NT2/D1 (cell line): ENCODE results near the gene SIAH3.

Experiments
- DNase-seq: peaks from one replicate; pipeline ENCODE4 v3.0.0-alpha.2; 2011; ENCODE audit warnings: low read depth, low spot score
- H3K27me3 ChIP-seq: 2 replicates; pipeline ENCODE4 v1.6.0; 2011; ENCODE audit warnings: mild to moderate bottlenecking; ENCODE audit not compliant: insufficient read length, insufficient read depth
- H3K36me3 ChIP-seq: 2 replicates; pipeline ENCODE4 v1.6.1; 2011; ENCODE audit warnings: mild to moderate bottlenecking, low read length, mixed read lengths; ENCODE audit not compliant: insufficient read depth, insufficient read length
- H3K4me1 ChIP-seq: 2 replicates; pipeline ENCODE4 v1.5.1; 2011; ENCODE audit not compliant: insufficient read depth, insufficient read length
- H3K4me3 ChIP-seq: 2 replicates; pipeline ENCODE4 v1.5.1; 2011; ENCODE audit warnings: low read depth; ENCODE audit not compliant: insufficient read length
- H3K9ac ChIP-seq: 2 replicates; pipeline ENCODE4 v1.6.0; 2011; ENCODE audit warnings: low read depth; ENCODE audit not compliant: insufficient read length
- H3K9me3 ChIP-seq: 2 replicates; pipeline ENCODE4 v1.5.1; 2011; ENCODE audit warnings: mild to moderate bottlenecking, low read length; ENCODE audit not compliant: insufficient read depth
- SUZ12 ChIP-seq: IDR thresholded peaks from 2 replicates; pipeline ENCODE4 v1.6.1; 2011; ENCODE audit not compliant: insufficient read length, insufficient read depth; ENCODE audit errors: extremely low read depth
- YY1 ChIP-seq: IDR thresholded peaks from 2 replicates; pipeline ENCODE4 v1.6.1; 2011; ENCODE audit not compliant: insufficient read length, insufficient read depth
- ZNF274 ChIP-seq: IDR thresholded peaks from 2 replicates; pipeline ENCODE4 v1.6.1; 2011; ENCODE audit warnings: mild to moderate bottlenecking, low read depth, low read length

The SIAH3 gene

GRCh38 chr13:45750566-45750965 is 101.0 kb downstream of the SIAH3 start:
- DNase-seq: no peak
- no peak overlapping the region for H3K4me3 ChIP-seq
- no peaks in the 10 kb centered on the region for H3K9me3 ChIP-seq
- H3K36me3 ChIP-seq: no peaks in the 10 kb centered on the region
- no peak for TF ChIP-seq YY1
- TF ChIP-seq SUZ12: no peak
- TF ChIP-seq ZNF274: no peak
- no peaks in the 10 kb centered on the region for H3K27me3 ChIP-seq
- no peaks in the 10 kb centered on the region for H3K4me1 ChIP-seq
- H3K9ac ChIP-seq: no peak overlapping the region

GRCh38 chr13:45748941-45749759 is 102.4 kb downstream of the SIAH3 start:
- Histone ChIP-seq H3K9me3 (no peaks in the 10 kb centered on the region), H3K9ac (no peak overlapping the region), H3K27me3 (no peaks in the 10 kb centered on the region), H3K4me3 (no peak overlapping the region), H3K36me3 (no peaks in the 10 kb centered on the region), H3K4me1 (no peaks in the 10 kb centered on the region)
- no peak for TF ChIP-seq SUZ12
- TF ChIP-seq YY1: no peak
- TF ChIP-seq ZNF274: no peak
- no peak for DNase-seq

GRCh38 chr13:45747071-45747470 is 104.5 kb downstream of the SIAH3 start:
- Histone ChIP-seq H3K36me3 (no peaks in the 10 kb centered on the region), H3K9ac (no peak overlapping the region), H3K9me3 (no peaks in the 10 kb centered on the region), H3K27me3 (no peaks in the 10 kb centered on the region), H3K4me3 (no peak overlapping the region), H3K4me1 (no peaks in the 10 kb centered on the region)
- DNase-seq: no peak
- TF ChIP-seq YY1: no peak
- TF ChIP-seq SUZ12: no peak
- TF ChIP-seq ZNF274: no peak

GRCh38 chr13:45744979-45745378 is 106.6 kb downstream of the SIAH3 start:
- H3K4me1 ChIP-seq: no peaks in the 10 kb centered on the region
- no peak for DNase-seq
- no peaks in the 10 kb centered on the region for H3K9me3 ChIP-seq
- H3K27me3 ChIP-seq: no peaks in the 10 kb centered on the region
- H3K4me3 ChIP-seq: no peak overlapping the region
- no peak for TF ChIP-seq ZNF274
- TF ChIP-seq SUZ12: no peak
- TF ChIP-seq YY1: no peak
- H3K36me3 ChIP-seq: no peaks in the 10 kb centered on the region
- H3K9ac ChIP-seq: no peak overlapping the region

GRCh38 chr13:45742985-45743384 is 108.6 kb downstream of the SIAH3 start:
- Histone ChIP-seq H3K27me3 (no peaks in the 10 kb centered on the region), H3K4me1 (no peaks in the 10 kb centered on the region), H3K9ac (no peak overlapping the region), H3K36me3 (no peaks in the 10 kb centered on the region), H3K4me3 (no peak overlapping the region), H3K9me3 (no peaks in the 10 kb centered on the region)
- DNase-seq: no peak
- TF ChIP-seq ZNF274 (no peak), SUZ12 (no peak), YY1 (no peak)

GRCh38 chr13:45737571-45738017 is 114.0 kb downstream of the SIAH3 start:
- Histone ChIP-seq H3K9ac (no peak overlapping the region), H3K9me3 (no peaks in the 10 kb centered on the region), H3K4me3 (no peak overlapping the region), H3K4me1 (no peaks in the 10 kb centered on the region), H3K27me3 (no peaks in the 10 kb centered on the region), H3K36me3 (no peaks in the 10 kb centered on the region)
- TF ChIP-seq SUZ12: no peak
- TF ChIP-seq YY1: no peak
- no peak for TF ChIP-seq ZNF274
- DNase-seq: peak; percentile 9

- Histone ChIP-seq H3K27me3 (no peaks in the 10 kb centered on the region), H3K4me1 (no peaks in the 10 kb centered on the region), H3K9me3 (no peaks in the 10 kb centered on the region), H3K4me3 (no peak overlapping the region), H3K9ac (no peak overlapping the region), H3K36me3 (no peaks in the 10 kb centered on the region)
- TF ChIP-seq YY1 (no peak), ZNF274 (no peak), SUZ12 (no peak)
- no peak for DNase-seq
Measured at GRCh38 chr13:45733361-45733760, 118.2 kb downstream of the SIAH3 start.
